ENCODE data around the gene USF3. TPM values are rescaled to one million over a fixed set of nuclear protein-coding genes. Genes with fewer than 3 reads are reported as not detected.
A peak's percentile ranks its signal among the peaks of the same experiment; 100 is the strongest.

The USF3 gene
- polyA plus RNA-seq, 3 donors, result 1.6 to 4.5 (median 3.3) TPM

- H3K36me3 Mint-ChIP-seq, result no peaks in the 10 kb centered on the region
- Histone ChIP-seq H3K9me3 (replicated peaks in 1 of 2; ENCODE audit: control insufficient read depth in 1 of 2, insufficient read depth in 1 of 2, low read length in 2 of 2) (no peaks in the 10 kb centered on the region), H3K36me3 (replicated peaks in 1 of 2; ENCODE audit: control insufficient read depth in 1 of 2, insufficient read depth in 2 of 2, low read length in 2 of 2) (no peaks in the 10 kb centered on the region)
These were observed 76.4 kb downstream of the USF3 start for GRCh38 chr3:113620091-113620490.

GRCh38 chr3:113617726-113618125 lies 78.7 kb downstream of the USF3 start:
- Histone ChIP-seq H3K36me3 (replicated peaks in 1 of 2; ENCODE audit: control insufficient read depth in 1 of 2, insufficient read depth in 2 of 2, low read length in 2 of 2) (no peaks in the 10 kb centered on the region), H3K4me1 (ENCODE audit: control insufficient read depth in 1 of 2, insufficient read depth in 2 of 2, low read length in 2 of 2) (peaks cover 24 to 35% of the 10 kb centered on the region in 2 donors)
- 100% methylated on average over 1 of the region's 2 CpGs for WGBS (ENCODE audit: insufficient coverage)

More at GRCh38 chr3:113620091-113620490, 76.4 kb downstream of the USF3 start:
- H3K4me1 Mint-ChIP-seq, result peaks cover 21% of the 10 kb centered on the region
- H3K4me1 ChIP-seq (ENCODE audit: control insufficient read depth in 1 of 2, insufficient read depth in 2 of 2, low read length in 2 of 2), result peaks cover 11 to 19% of the 10 kb centered on the region in 2 donors
- H3K27ac ChIP-seq (ENCODE audit: low read depth in 1 of 2, low read length in 2 of 2), result peak overlapping the region in 1 of 2 donors; percentile 55
- no peak overlapping the region for H3K4me3 ChIP-seq (replicated peaks in 1 of 3; ENCODE audit: low read depth in 2 of 3, low read length in 3 of 3)
- TF ChIP-seq CTCF (IDR thresholded peaks at IDR 0.05), result no peak
- H3K4me3 Mint-ChIP-seq, result no peak overlapping the region
- H3K9ac ChIP-seq (ENCODE audit: insufficient read depth, low read length, poor library complexity, severe bottlenecking), result no peak overlapping the region
- H3K27me3 ChIP-seq (ENCODE audit: control insufficient read depth in 2 of 2, insufficient read depth in 2 of 2, low read length in 2 of 2), result no peaks in the 10 kb centered on the region
- no peaks in the 10 kb centered on the region for H3K79me2 ChIP-seq (ENCODE audit: insufficient read depth, low read length)
- H3K9me3 Mint-ChIP-seq, result no peaks in the 10 kb centered on the region
- peaks cover 0 to 3% (median 0%) of the 10 kb centered on the region in 3 donors for H3K27me3 Mint-ChIP-seq (ENCODE audit: low read depth in 3 of 3)
- peak overlapping the region in 5 of 7 donors; percentile 1 to 82 (median 70) for H3K27ac Mint-ChIP-seq
- H2AFZ ChIP-seq (ENCODE audit: insufficient read depth, low read depth, low read length, poor library complexity, severe bottlenecking), result no peak overlapping the region
- no peaks in the 10 kb centered on the region for H4K20me1 ChIP-seq (ENCODE audit: insufficient read depth, low read length)
- intact Hi-C loops (cut with micrococcal nuclease), result no loop called here
- peak; percentile 15 to 27 (median 16) for DNase-seq
- no peak overlapping the region for H3K4me2 ChIP-seq (replicated peaks; ENCODE audit: extremely low read depth, low read length, poor library complexity, severe bottlenecking)

More at GRCh38 chr3:113617726-113618125, 78.7 kb downstream of the USF3 start:
- Mint-ChIP-seq H3K4me1 (peaks cover 37% of the 10 kb centered on the region), H3K27ac (no peak overlapping the region), H3K4me3 (no peak overlapping the region), H3K9me3 (no peaks in the 10 kb centered on the region), H3K27me3 (ENCODE audit: low read depth in 3 of 3) (peaks cover 0 to 2% (median 0%) of the 10 kb centered on the region in 3 donors), H3K36me3 (no peaks in the 10 kb centered on the region)
- H4K20me1 ChIP-seq (ENCODE audit: insufficient read depth, low read length), result no peaks in the 10 kb centered on the region
- H3K27ac ChIP-seq (ENCODE audit: low read depth in 1 of 2, low read length in 2 of 2), result no peak overlapping the region
- TF ChIP-seq CTCF (IDR thresholded peaks at IDR 0.05), result no peak
- no peaks in the 10 kb centered on the region for H3K79me2 ChIP-seq (ENCODE audit: insufficient read depth, low read length)
- no peak overlapping the region for H2AFZ ChIP-seq (ENCODE audit: insufficient read depth, low read depth, low read length, poor library complexity, severe bottlenecking)
- H3K9ac ChIP-seq (ENCODE audit: insufficient read depth, low read length, poor library complexity, severe bottlenecking), result no peak overlapping the region
- H3K4me2 ChIP-seq (replicated peaks; ENCODE audit: extremely low read depth, low read length, poor library complexity, severe bottlenecking), result no peak overlapping the region
- intact Hi-C loops (cut with micrococcal nuclease), result no loop called here
- no peak for DNase-seq
- no peaks in the 10 kb centered on the region for H3K9me3 ChIP-seq (replicated peaks in 1 of 2; ENCODE audit: control insufficient read depth in 1 of 2, insufficient read depth in 1 of 2, low read length in 2 of 2)
- no peaks in the 10 kb centered on the region for H3K27me3 ChIP-seq (ENCODE audit: control insufficient read depth in 2 of 2, insufficient read depth in 2 of 2, low read length in 2 of 2)
- H3K4me3 ChIP-seq (replicated peaks in 1 of 3; ENCODE audit: low read depth in 2 of 3, low read length in 3 of 3), result no peak overlapping the region
